Adrenal gland (tissue), 12 donors: ENCODE data around the gene SIVA1. TPM values are rescaled to one million over a fixed set of nuclear protein-coding genes. Genes with fewer than 3 reads are reported as not detected.
A peak's percentile ranks its signal among the peaks of the same experiment; 100 is the strongest.

Experiments
- DNase-seq, 7 donors: peaks; one replicate each; pipeline ENCODE4 v3.0.0-alpha.2; 2019 to 2020
- H3K27ac ChIP-seq, 5 donors: fragments of 200-600 bp; sonication (generic) in 4 of 5; 1 replicate in 3 of 5; 2 replicates in 2 of 5; pipeline versions ENCODE4 v1.5.1 to v1.8.0; 2016 to 2020; ENCODE audit warnings: mild to moderate bottlenecking in 1 of 5
- H3K27me3 ChIP-seq: fragments of 200-600 bp; 2 replicates; pipeline ENCODE4 v1.8.0; 2021
- H3K36me3 ChIP-seq, 2 donors: fragments of 200-600 bp; replicated peaks in 1 of 2; 1 replicate in 1 of 2; 2 replicates in 1 of 2; pipeline versions ENCODE4 v1.5.1 to v1.8.0; 2018 to 2022
- H3K4me1 ChIP-seq, 2 donors: fragments of 200-600 bp; replicated peaks in 1 of 2; 1 replicate in 1 of 2; 2 replicates in 1 of 2; pipeline versions ENCODE4 v1.5.1 to v1.8.0; 2018 to 2021
- H3K4me3 ChIP-seq, 4 donors: fragments of 200-600 bp; sonication (generic) in 3 of 4; one replicate each; pipeline ENCODE4 v1.5.1; 2016 to 2018
- H3K9me3 ChIP-seq, 3 donors: fragments of 200-600 bp; sonication (generic) in 1 of 3; replicated peaks in 1 of 3; 1 replicate in 2 of 3; 2 replicates in 1 of 3; pipeline versions ENCODE4 v1.5.1 to v1.8.0; 2016 to 2021
- POLR2A ChIP-seq, 2 donors: fragments of 450-650 bp; IDR thresholded peaks; one replicate each; pipeline ENCODE4 v1.6.1; 2017; ENCODE audit warnings: antibody characterized with exemption in 2 of 2, mild to moderate bottlenecking in 2 of 2, moderate library complexity in 1 of 2
- WGBS, 4 donors: extraction: QIAGEN DNeasy Blood & Tissue Kit in 2 of 4; methylation state at CpG; one replicate each; pipeline versions ENCODE4 v1.1.5 to v1.1.7; 2013 to 2017; 5-methylcytosine and 5-hydroxymethylcytosine counted together
- intact Hi-C, 2 donors: fragments of 100-400 bp; cut with DNase I; formaldehyde crosslinking; loops; one replicate each; pipeline versions ENCODE4 v1.14.1 to v1.15.0; 2022 to 2023
- polyA plus RNA-seq, 3 donors: library from polyadenylated mRNA; stranded (reverse); fragments of 200-250 nt in 2 of 3; fragments of 350-450 nt in 1 of 3; fragmentation: Illumina TruSeq in 1 of 3; extraction: RNeasy Lipid Tissue Mini Kit (QIAGEN cat#74804) in 1 of 3; gene quantifications; one replicate each; pipeline ENCODE4 v1.2.3, GENCODE V29; 2013 to 2014
- total RNA-seq, 9 donors: library from RNA; depleted of rRNA in 4 of 9; stranded (reverse); fragments of >200 nt in 4 of 9; fragments of 120-200 nt in 1 of 9; fragmentation: NEBNext Ultra II Directional in 1 of 9; extraction: Animal tissue kit (Norgen Biotek cat#: 25700) in 1 of 9; gene quantifications; one replicate each; pipeline versions ENCODE4 v1.1.0 to v1.2.4, GENCODE V29; 2013 to 2023
- TF ChIP-seq, protein P1 (sequence below), 6 experiments: fragments of 450-650 bp in 4 of 6; fragments of 200-600 bp in 2 of 6; sonication (generic) in 1 of 6; IDR thresholded peaks; 1 replicate in 5 of 6; 2 replicates in 1 of 6; pipeline versions ENCODE4 v1.5.1 to v1.8.0; 2016 to 2021; ENCODE audit warnings: antibody characterized with exemption in 6 of 6, mild to moderate bottlenecking in 2 of 6, moderate library complexity in 1 of 6
- donor health status: healthy with polysubstance abuse.
- donor health status: Bipolar disorder and iron deficiency.
- donor health status: DM: yes; HTN: yes; CAD: no.
- donor health status: DM: no; HTN: no; CAD: no.
- donor health status: DM: no; HTN: no; CAD: no.
- donor health status: DM: yes; HTN: yes; CAD: no.

Gene SIVA1
- total and polyA plus RNA-seq, 12 donors = 2.0 to 294 (median 83.2) TPM

DNA sequence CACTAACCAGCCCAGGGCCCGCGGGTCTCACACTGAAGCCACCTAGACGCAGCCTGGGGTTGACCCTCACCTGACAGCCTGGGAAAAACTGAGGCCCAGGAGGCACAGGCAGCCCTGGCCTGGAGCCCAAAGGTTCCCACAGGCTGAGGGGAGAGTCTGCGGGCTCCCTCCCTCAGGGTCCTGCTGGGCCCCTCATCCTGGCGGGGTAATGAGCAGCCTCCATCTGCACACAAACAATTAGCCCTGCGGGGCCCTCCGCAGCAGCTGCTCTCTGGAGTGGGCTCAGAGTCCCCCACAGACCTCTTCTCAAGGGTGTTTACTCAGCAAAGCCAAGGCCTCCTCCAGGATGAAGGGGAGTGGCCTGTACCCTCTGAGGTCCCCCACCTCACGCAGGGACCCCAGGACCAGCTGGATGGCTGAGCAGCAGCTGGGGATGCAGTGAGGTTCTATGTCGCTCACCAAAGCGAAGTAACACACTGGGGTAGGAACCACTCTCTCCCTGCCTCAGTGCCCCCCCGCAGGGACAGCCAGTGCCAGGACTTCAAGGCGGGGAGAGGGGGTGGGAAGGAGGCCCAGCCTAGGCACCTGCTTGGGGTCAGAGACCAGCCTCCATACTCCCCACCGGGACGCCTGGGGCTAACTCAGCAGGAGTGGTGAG is 35.3 kb downstream of the SIVA1 start:
- Histone ChIP-seq H3K4me1 (peaks cover 41 to 79% of the 10 kb centered on the region in 2 donors), H3K9me3 (no peaks in the 10 kb centered on the region), H3K27ac (peak overlapping the region in 3 of 5 donors; percentile 10 to 97 (median 92)), H3K36me3 (peaks cover 0 to 21% of the 10 kb centered on the region in 2 donors), H3K27me3 (no peaks in the 10 kb centered on the region), H3K4me3 (no peak overlapping the region)
- 80 to 85% (median 81%) methylated on average over 1 to 14 of the region's 14 CpGs for WGBS, 4 donors
- no peak for DNase-seq
- TF ChIP-seq POLR2A (IDR thresholded peaks at IDR 0.05) = no peak
- TF ChIP-seq, protein P1, sequence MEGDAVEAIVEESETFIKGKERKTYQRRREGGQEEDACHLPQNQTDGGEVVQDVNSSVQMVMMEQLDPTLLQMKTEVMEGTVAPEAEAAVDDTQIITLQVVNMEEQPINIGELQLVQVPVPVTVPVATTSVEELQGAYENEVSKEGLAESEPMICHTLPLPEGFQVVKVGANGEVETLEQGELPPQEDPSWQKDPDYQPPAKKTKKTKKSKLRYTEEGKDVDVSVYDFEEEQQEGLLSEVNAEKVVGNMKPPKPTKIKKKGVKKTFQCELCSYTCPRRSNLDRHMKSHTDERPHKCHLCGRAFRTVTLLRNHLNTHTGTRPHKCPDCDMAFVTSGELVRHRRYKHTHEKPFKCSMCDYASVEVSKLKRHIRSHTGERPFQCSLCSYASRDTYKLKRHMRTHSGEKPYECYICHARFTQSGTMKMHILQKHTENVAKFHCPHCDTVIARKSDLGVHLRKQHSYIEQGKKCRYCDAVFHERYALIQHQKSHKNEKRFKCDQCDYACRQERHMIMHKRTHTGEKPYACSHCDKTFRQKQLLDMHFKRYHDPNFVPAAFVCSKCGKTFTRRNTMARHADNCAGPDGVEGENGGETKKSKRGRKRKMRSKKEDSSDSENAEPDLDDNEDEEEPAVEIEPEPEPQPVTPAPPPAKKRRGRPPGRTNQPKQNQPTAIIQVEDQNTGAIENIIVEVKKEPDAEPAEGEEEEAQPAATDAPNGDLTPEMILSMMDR (IDR thresholded peaks at IDR 0.05) = no peak
- intact Hi-C loops = no loop called here

- 42 to 60% (median 53%) methylated on average over 9 to 39 of the region's 39 CpGs for WGBS, 4 donors
Measured at GRCh38 chr14:104788873-104789663, 36.1 kb downstream of the SIVA1 start.

GRCh38 chr14:104789752-104790743 is 37.1 kb downstream of the SIVA1 start:
- H3K9me3 ChIP-seq = no peaks in the 10 kb centered on the region
- peak; percentile 82 to 95 (median 94) for DNase-seq
- H3K27me3 ChIP-seq = no peaks in the 10 kb centered on the region
- no peak overlapping the region for H3K4me3 ChIP-seq
- peaks cover 0 to 21% of the 10 kb centered on the region in 2 donors for H3K36me3 ChIP-seq
- TF ChIP-seq, protein P1 (IDR thresholded peaks at IDR 0.05) = no peak
- peak in 1 of 2 donors; percentile 85 for TF ChIP-seq POLR2A (IDR thresholded peaks at IDR 0.05)
- peaks cover 54 to 85% of the 10 kb centered on the region in 2 donors for H3K4me1 ChIP-seq
- H3K27ac ChIP-seq = peak overlapping the region; percentile 54 to 97 (median 78)
- WGBS, 4 donors = 57 to 65% (median 60%) methylated on average over 9 to 31 of the region's 31 CpGs
- intact Hi-C loops = no loop called here

More at GRCh38 chr14:104788873-104789663, 36.1 kb downstream of the SIVA1 start:
- Histone ChIP-seq H3K9me3 (no peaks in the 10 kb centered on the region), H3K27me3 (no peaks in the 10 kb centered on the region), H3K4me3 (no peak overlapping the region), H3K4me1 (peaks cover 49 to 87% of the 10 kb centered on the region in 2 donors), H3K27ac (peak overlapping the region; percentile 54 to 97 (median 78)), H3K36me3 (peaks cover 0 to 21% of the 10 kb centered on the region in 2 donors)
- TF ChIP-seq, protein P1 (IDR thresholded peaks at IDR 0.05) = no peak
- no peak for TF ChIP-seq POLR2A (IDR thresholded peaks at IDR 0.05)
- peak in 2 of 7 donors; percentile 50 to 59 for DNase-seq
- intact Hi-C loops = no loop called here
